Rectal smooth muscle tissue (tissue), 1 donor: ENCODE results near the gene POU2F3.

ENCODE experiments used
- H3K27ac ChIP-seq: one replicate; pipeline ENCODE4 v1.7.0; 2013; ENCODE audit warnings: low read depth, low read length, inconsistent platforms
- H3K27me3 ChIP-seq: one replicate; pipeline ENCODE4 v1.7.0; 2013; ENCODE audit warnings: low read length; ENCODE audit not compliant: control insufficient read depth, insufficient read depth
- H3K36me3 ChIP-seq: one replicate; pipeline ENCODE4 v1.7.0; 2013; ENCODE audit warnings: low read length; ENCODE audit not compliant: control insufficient read depth, insufficient read depth
- H3K4me1 ChIP-seq: one replicate; pipeline ENCODE4 v1.7.0; 2013; ENCODE audit warnings: low read length; ENCODE audit not compliant: control insufficient read depth, insufficient read depth
- H3K4me3 ChIP-seq: one replicate; pipeline ENCODE4 v1.7.0; 2013; ENCODE audit warnings: low read length
- H3K9ac ChIP-seq: one replicate; pipeline ENCODE4 v1.7.0; 2013; ENCODE audit warnings: low read length

The POU2F3 gene

GRCh38 chr11:120235024-120235628 lies 4.8 kb upstream of the POU2F3 start:
- H3K4me1 ChIP-seq: no peaks in the 10 kb centered on the region
- peaks cover 7% of the 10 kb centered on the region for H3K27me3 ChIP-seq
- no peak overlapping the region for H3K4me3 ChIP-seq
- H3K27ac ChIP-seq: no peak overlapping the region
- no peak overlapping the region for H3K9ac ChIP-seq
- H3K36me3 ChIP-seq: no peaks in the 10 kb centered on the region

- Histone ChIP-seq H3K9ac (no peak overlapping the region), H3K27ac (no peak overlapping the region), H3K4me3 (no peak overlapping the region), H3K4me1 (no peaks in the 10 kb centered on the region), H3K36me3 (no peaks in the 10 kb centered on the region), H3K27me3 (peaks cover 14% of the 10 kb centered on the region)
Observed at GRCh38 chr11:120236169-120237107, 3.5 kb upstream of the POU2F3 start.

GRCh38 chr11:120238968-120239620 lies 846 bp upstream of the POU2F3 start:
- H3K4me3 ChIP-seq: no peak overlapping the region
- no peak overlapping the region for H3K27ac ChIP-seq
- no peaks in the 10 kb centered on the region for H3K36me3 ChIP-seq
- no peak overlapping the region for H3K9ac ChIP-seq
- no peaks in the 10 kb centered on the region for H3K4me1 ChIP-seq
- H3K27me3 ChIP-seq: peaks cover 14% of the 10 kb centered on the region

GRCh38 chr11:120240866-120241265 lies 926 bp downstream of the POU2F3 start:
- peaks cover 14% of the 10 kb centered on the region for H3K27me3 ChIP-seq

GRCh38 chr11:120241277-120241676 lies 1.3 kb downstream of the POU2F3 start:
- Histone ChIP-seq H3K9ac (no peak overlapping the region), H3K4me1 (no peaks in the 10 kb centered on the region), H3K36me3 (no peaks in the 10 kb centered on the region), H3K27ac (no peak overlapping the region), H3K27me3 (peaks cover 14% of the 10 kb centered on the region), H3K4me3 (no peak overlapping the region)

More at GRCh38 chr11:120240866-120241265, 926 bp downstream of the POU2F3 start:
- Histone ChIP-seq H3K36me3 (no peaks in the 10 kb centered on the region), H3K27ac (no peak overlapping the region), H3K4me3 (no peak overlapping the region), H3K9ac (no peak overlapping the region), H3K4me1 (no peaks in the 10 kb centered on the region)

GRCh38 chr11:120243221-120243620 lies 3.3 kb downstream of the POU2F3 start:
- peaks cover 12% of the 10 kb centered on the region for H3K27me3 ChIP-seq
- no peaks in the 10 kb centered on the region for H3K4me1 ChIP-seq
- no peak overlapping the region for H3K4me3 ChIP-seq
- no peak overlapping the region for H3K27ac ChIP-seq
- no peaks in the 10 kb centered on the region for H3K36me3 ChIP-seq
- H3K9ac ChIP-seq: no peak overlapping the region

GRCh38 chr11:120244476-120245365 lies 4.8 kb downstream of the POU2F3 start:
- no peaks in the 10 kb centered on the region for H3K36me3 ChIP-seq
- H3K27me3 ChIP-seq: peaks cover 8% of the 10 kb centered on the region
- no peaks in the 10 kb centered on the region for H3K4me1 ChIP-seq

GRCh38 chr11:120245434-120245833 lies 5.5 kb downstream of the POU2F3 start:
- Histone ChIP-seq H3K36me3 (no peaks in the 10 kb centered on the region), H3K9ac (no peak overlapping the region), H3K27me3 (peaks cover 3% of the 10 kb centered on the region), H3K4me3 (no peak overlapping the region), H3K4me1 (no peaks in the 10 kb centered on the region), H3K27ac (no peak overlapping the region)

More at GRCh38 chr11:120244476-120245365, 4.8 kb downstream of the POU2F3 start:
- Histone ChIP-seq H3K4me3 (no peak overlapping the region), H3K9ac (no peak overlapping the region), H3K27ac (no peak overlapping the region)

GRCh38 chr11:120248551-120249278 lies 8.8 kb downstream of the POU2F3 start:
- Histone ChIP-seq H3K36me3 (no peaks in the 10 kb centered on the region), H3K4me1 (no peaks in the 10 kb centered on the region), H3K27me3 (no peaks in the 10 kb centered on the region), H3K27ac (no peak overlapping the region), H3K9ac (no peak overlapping the region), H3K4me3 (no peak overlapping the region)

- Histone ChIP-seq H3K36me3 (no peaks in the 10 kb centered on the region), H3K9ac (no peak overlapping the region), H3K4me3 (no peak overlapping the region), H3K4me1 (no peaks in the 10 kb centered on the region), H3K27me3 (no peaks in the 10 kb centered on the region), H3K27ac (no peak overlapping the region)
Observed at GRCh38 chr11:120249279-120250262, 9.6 kb downstream of the POU2F3 start.
